OCI-LY3 (cell line): ENCODE data around the gene GPER1.
A peak's percentile ranks its signal among the peaks of the same experiment; 100 is the strongest.

Experiments used
- H2AFZ ChIP-seq: fragments of 200-600, 300-600 bp; shearing (Covaris generic); 2 replicates; pipeline ENCODE4 v1.6.0; 2014; ENCODE audit warnings: antibody characterized with exemption, low read depth, low read length
- H3K27ac ChIP-seq: fragments of 200-600, 300-600 bp; sonication (generic); 2 replicates; pipeline ENCODE4 v1.5.1; 2014; ENCODE audit warnings: mild to moderate bottlenecking, low read length, moderate library complexity, mixed read lengths
- H3K27me3 ChIP-seq: fragments of 200-600, 300-600 bp; sonication (generic); 2 replicates; pipeline ENCODE4 v1.6.1; 2014; ENCODE audit warnings: low read depth, low read length, mixed read lengths
- H3K36me3 ChIP-seq: fragments of 200-600, 300-600 bp; sonication (generic); replicated peaks from 2 replicates; pipeline ENCODE3; 2014; ENCODE audit warnings: low read depth, low read length, mixed read lengths
- H3K4me1 ChIP-seq: fragments of 300-600, 200-600 bp; sonication (generic); 2 replicates; pipeline ENCODE4 v1.6.1; 2014; ENCODE audit warnings: low read length, mixed read lengths
- H3K4me2 ChIP-seq: fragments of 200-600, 300-600 bp; sonication (generic); 2 replicates; pipeline ENCODE4 v1.6.1; 2014; ENCODE audit warnings: low read length, mixed read lengths
- H3K4me3 ChIP-seq: fragments of 300-600, 200-600 bp; sonication (generic); 2 replicates; pipeline ENCODE4 v1.5.1; 2014; ENCODE audit warnings: antibody characterized with exemption, mild to moderate bottlenecking, low read length, moderate library complexity
- H3K79me2 ChIP-seq: fragments of 300-600, 200-600 bp; shearing (Covaris generic); 2 replicates; pipeline ENCODE4 v1.6.1; 2014; ENCODE audit warnings: mild to moderate bottlenecking, low read length, mixed read lengths
- H3K9ac ChIP-seq: fragments of 300-600, 200-600 bp; shearing (Covaris generic); 2 replicates; pipeline ENCODE4 v1.6.0; 2014; ENCODE audit warnings: mild to moderate bottlenecking, low read length, moderate library complexity
- H3K9me3 ChIP-seq: fragments of 200-600, 300-600 bp; shearing (Covaris generic); 2 replicates; pipeline ENCODE4 v1.6.1; 2014; ENCODE audit warnings: low read length, mixed read lengths; ENCODE audit not compliant: insufficient read depth
- H4K20me1 ChIP-seq: fragments of 200-600, 300-600 bp; sonication (generic); 2 replicates; pipeline ENCODE4 v1.6.1; 2016; ENCODE audit warnings: low read length, mixed read lengths; ENCODE audit not compliant: insufficient read depth
- EZH2phosphoT487 ChIP-seq: fragments of 200-600 bp; shearing (Covaris generic); IDR thresholded peaks from 2 replicates; pipeline ENCODE4 v1.6.1; 2018; ENCODE audit warnings: antibody characterized with exemption, mixed run types, low read depth
- TF ChIP-seq, protein P1 (sequence below): fragments of 200-600, 300-600 bp; sonication (generic); IDR thresholded peaks from 2 replicates; pipeline ENCODE4 v1.5.1; 2014; ENCODE audit warnings: antibody characterized with exemption, low read length, low read depth

Gene GPER1

DNA sequence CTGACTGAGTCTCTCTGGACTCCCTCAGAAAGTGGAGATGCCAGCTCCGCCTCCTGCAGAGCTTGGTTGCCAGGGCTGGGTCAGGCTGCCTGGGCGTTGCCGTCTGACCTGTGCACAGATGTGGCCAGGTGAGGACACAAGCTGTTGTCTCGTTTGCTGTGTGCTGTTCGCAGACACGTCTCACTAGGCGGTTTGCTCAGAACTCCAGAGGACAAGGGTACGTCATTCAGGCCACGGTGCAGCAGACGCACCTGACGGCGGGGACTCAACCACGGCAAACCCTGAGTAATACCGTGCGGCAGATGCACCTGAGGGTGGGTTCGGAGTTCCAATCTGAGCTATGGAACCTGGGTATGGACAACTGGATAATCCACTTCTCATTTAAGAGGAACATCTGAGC is 11.7 kb downstream of the GPER1 start:
- TF ChIP-seq, protein P1, sequence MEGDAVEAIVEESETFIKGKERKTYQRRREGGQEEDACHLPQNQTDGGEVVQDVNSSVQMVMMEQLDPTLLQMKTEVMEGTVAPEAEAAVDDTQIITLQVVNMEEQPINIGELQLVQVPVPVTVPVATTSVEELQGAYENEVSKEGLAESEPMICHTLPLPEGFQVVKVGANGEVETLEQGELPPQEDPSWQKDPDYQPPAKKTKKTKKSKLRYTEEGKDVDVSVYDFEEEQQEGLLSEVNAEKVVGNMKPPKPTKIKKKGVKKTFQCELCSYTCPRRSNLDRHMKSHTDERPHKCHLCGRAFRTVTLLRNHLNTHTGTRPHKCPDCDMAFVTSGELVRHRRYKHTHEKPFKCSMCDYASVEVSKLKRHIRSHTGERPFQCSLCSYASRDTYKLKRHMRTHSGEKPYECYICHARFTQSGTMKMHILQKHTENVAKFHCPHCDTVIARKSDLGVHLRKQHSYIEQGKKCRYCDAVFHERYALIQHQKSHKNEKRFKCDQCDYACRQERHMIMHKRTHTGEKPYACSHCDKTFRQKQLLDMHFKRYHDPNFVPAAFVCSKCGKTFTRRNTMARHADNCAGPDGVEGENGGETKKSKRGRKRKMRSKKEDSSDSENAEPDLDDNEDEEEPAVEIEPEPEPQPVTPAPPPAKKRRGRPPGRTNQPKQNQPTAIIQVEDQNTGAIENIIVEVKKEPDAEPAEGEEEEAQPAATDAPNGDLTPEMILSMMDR = no peak
- TF ChIP-seq EZH2phosphoT487 = no peak
- H3K27ac ChIP-seq = no peak overlapping the region
- peaks cover 29% of the 10 kb centered on the region for H3K36me3 ChIP-seq
- no peaks in the 10 kb centered on the region for H3K9me3 ChIP-seq
- H2AFZ ChIP-seq = no peak overlapping the region
- no peak overlapping the region for H3K9ac ChIP-seq
- H3K4me2 ChIP-seq = no peak overlapping the region
- no peaks in the 10 kb centered on the region for H3K27me3 ChIP-seq
- peaks cover 40% of the 10 kb centered on the region for H3K79me2 ChIP-seq
- H4K20me1 ChIP-seq = no peaks in the 10 kb centered on the region
- H3K4me1 ChIP-seq = peaks cover 73% of the 10 kb centered on the region
- H3K4me3 ChIP-seq = no peak overlapping the region

DNA sequence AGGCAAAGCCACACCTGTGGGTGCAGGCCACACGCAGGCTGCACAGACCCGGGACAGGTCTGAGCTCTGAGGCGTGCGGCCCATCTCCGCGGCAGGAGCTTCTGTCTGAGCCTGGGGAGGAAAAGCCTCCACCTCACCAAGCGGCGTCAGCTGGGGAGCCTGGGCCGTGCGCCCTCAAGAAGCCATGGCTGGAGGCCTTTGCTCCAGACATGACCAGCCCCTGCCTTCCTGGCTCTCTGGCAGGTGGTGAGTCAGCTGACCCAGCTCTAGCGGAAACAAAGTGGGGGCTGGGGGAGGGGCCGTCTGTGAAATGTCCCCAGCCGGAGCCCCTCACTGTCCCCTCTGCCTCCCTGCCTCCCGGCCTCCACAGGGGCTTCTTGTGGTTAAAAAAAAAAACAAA is 12.5 kb downstream of the GPER1 start:
- H3K4me1 ChIP-seq = peaks cover 73% of the 10 kb centered on the region
- no peak overlapping the region for H3K4me3 ChIP-seq
- H3K79me2 ChIP-seq = peaks cover 44% of the 10 kb centered on the region
- H3K9me3 ChIP-seq = no peaks in the 10 kb centered on the region
- peak overlapping the region; percentile 63 for H3K4me2 ChIP-seq
- TF ChIP-seq EZH2phosphoT487 = no peak
- TF ChIP-seq, protein P1 = no peak
- H3K9ac ChIP-seq = no peak overlapping the region
- H3K27me3 ChIP-seq = no peaks in the 10 kb centered on the region
- H3K27ac ChIP-seq = peak overlapping the region; percentile 40; the same call in 1 of the 2 replicates
- no peak overlapping the region for H2AFZ ChIP-seq
- peaks cover 29% of the 10 kb centered on the region for H3K36me3 ChIP-seq
- no peaks in the 10 kb centered on the region for H4K20me1 ChIP-seq

DNA sequence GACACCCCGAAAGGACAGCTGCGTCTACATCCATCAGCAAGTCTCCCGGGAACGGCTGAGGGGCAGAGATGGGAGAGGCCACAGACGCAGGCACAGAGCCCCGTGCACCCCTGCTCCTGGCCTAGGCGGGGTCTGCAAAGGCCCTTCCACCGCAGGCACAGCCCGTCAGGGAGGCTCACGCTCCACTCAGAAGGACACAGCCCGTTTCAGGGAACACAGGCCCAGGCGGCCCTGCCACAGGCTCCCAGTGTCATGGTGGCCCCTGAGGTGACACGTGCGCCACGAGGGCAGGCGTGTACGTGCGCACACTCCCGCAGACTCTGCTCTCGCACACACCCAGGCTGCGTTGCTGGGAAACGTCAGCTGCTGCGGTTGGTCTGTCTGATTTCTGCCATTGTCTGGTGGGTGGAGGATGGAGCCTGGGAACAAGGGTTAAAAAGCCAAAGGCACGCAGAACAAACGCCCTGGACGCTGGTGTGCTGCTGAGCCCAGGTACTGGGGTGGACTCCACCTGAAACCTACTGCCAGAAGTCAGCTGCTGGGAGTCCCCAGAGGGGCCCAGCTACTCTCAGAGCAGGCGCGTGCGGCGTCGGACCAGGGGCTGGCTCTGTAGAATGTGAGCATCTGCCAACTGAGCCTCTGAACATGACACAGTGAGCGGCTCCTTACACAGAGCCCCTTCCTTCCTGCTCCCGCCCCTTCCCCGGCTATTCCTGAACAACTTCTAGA is 13.1 kb downstream of the GPER1 start:
- Histone ChIP-seq H4K20me1 (no peaks in the 10 kb centered on the region), H3K4me1 (peaks cover 73% of the 10 kb centered on the region), H3K4me3 (no peak overlapping the region), H3K9ac (peak overlapping the region; percentile 26; the same call in 1 of the 2 replicates), H3K79me2 (peaks cover 44% of the 10 kb centered on the region), H3K27ac (peak overlapping the region; percentile 40), H3K4me2 (peak overlapping the region; percentile 63), H3K27me3 (no peaks in the 10 kb centered on the region), H3K36me3 (peaks cover 29% of the 10 kb centered on the region), H3K9me3 (no peaks in the 10 kb centered on the region), H2AFZ (no peak overlapping the region)
- TF ChIP-seq EZH2phosphoT487 = no peak
- TF ChIP-seq, protein P1 = no peak

DNA sequence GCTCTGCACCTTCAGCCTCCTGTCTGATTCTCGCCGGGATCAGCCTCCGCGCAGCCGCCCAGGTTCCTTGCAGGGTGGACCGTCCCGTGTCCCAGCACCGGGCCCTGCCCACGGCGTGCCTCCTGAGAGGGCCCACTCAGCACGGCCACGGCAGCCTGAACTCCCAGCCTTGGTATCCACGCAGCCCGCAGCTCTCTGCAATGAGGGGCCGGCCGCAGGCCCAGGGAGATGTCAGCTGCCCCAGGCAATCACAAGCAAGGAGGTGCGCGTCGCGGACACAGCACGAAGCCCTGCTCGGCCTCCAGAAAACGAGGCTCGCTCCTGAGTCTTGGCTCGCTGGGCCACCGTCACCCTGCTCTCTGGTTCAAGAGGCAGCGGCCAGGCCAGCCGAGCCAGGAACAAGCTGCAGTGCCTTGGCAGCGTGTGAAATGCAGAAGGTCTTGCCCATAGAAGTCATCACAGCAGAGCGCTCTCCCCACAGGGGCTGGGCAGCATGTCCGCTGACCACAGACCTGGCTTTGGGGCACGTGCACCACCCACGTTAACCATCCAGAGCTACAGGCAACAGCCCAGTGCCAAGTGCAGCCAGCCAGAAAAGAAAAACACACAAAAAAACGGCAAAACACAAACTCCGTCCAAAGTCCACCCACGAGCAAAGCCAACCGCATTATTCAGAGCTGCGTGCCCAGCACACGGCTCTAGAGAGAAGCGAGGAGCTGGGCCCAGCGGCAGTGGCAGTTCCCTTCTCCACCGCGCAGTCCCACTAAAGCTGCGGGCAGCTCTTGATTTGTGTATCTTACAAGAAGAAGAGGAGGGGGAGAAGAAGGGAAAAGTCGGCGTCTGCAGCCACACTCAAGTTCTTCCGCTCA is 13.9 kb downstream of the GPER1 start:
- peaks cover 73% of the 10 kb centered on the region for H3K4me1 ChIP-seq
- H3K4me3 ChIP-seq = no peak overlapping the region
- H3K9me3 ChIP-seq = no peaks in the 10 kb centered on the region
- H3K36me3 ChIP-seq = peaks cover 29% of the 10 kb centered on the region
- no peaks in the 10 kb centered on the region for H3K27me3 ChIP-seq
- H3K79me2 ChIP-seq = peaks cover 48% of the 10 kb centered on the region
- H2AFZ ChIP-seq = no peak overlapping the region
- no peaks in the 10 kb centered on the region for H4K20me1 ChIP-seq
- peak overlapping the region; percentile 26; the same call in 1 of the 2 replicates for H3K9ac ChIP-seq
- TF ChIP-seq, protein P1 = no peak
- no peak for TF ChIP-seq EZH2phosphoT487
- H3K27ac ChIP-seq = peak overlapping the region; percentile 40
- peak overlapping the region; percentile 80 for H3K4me2 ChIP-seq
